ENCODE results near the gene CCDC38. TPM values are rescaled to one million over a fixed set of nuclear protein-coding genes. Genes with fewer than 3 reads are reported as not detected.

CCDC38 gene
- total and polyA plus RNA-seq, 9 of the 15 experiments (the other 6 are each of a cell fraction or from before 2014, with no cell fraction given), result not detected

DNA sequence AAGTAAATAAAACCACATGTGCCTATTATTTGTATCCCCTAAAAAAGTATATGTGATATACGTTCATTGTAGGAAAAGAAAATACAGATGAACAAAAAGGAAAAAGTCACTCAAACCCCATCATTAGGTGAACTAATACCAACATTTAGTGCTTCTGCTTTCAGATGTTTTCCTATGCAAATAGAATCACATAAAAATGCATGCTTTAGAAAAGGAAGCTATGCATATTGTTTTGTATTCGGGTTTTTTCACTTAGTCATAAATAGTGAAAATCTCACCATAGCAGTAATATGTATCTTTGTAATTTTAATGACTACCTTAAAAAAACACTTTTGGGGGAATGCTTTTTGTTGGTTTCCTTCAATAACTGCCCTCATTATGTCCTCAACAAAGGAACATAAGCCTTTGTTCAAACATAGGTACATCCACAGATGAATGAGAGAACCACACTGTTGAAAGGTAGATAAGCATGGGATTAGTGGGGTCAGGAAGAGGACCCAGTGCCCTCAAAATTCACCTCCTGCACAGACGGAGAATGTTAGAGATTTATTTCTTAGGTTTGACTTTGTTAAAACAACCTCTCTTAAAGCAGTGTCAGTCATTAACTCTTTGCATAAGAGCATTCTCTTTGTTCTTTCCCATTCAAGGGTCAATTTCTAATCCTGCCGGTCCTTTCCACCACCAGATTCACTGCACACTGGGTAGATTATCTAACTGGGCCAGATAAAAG is 7.2 kb upstream of the CCDC38 start:
- H3K4me2 ChIP-seq (ENCODE audit: insufficient read depth, low read length), result no peak overlapping the region
- H2AFZ ChIP-seq (ENCODE audit: low read depth, low read length), result no peak overlapping the region
- H3K36me3 ChIP-seq (ENCODE audit: control insufficient read depth, insufficient read depth, low read length), result no peaks in the 10 kb centered on the region
- no peak overlapping the region for H3K4me3 ChIP-seq
- no peaks in the 10 kb centered on the region for H3K4me1 ChIP-seq (replicated peaks in 1 of 2; ENCODE audit: control insufficient read depth in 2 of 2, insufficient read depth in 2 of 2, low read length in 2 of 2)
- TF ChIP-seq KLF16 (IDR thresholded peaks at IDR 0.05) (no peak), HMG20B (CRISPR knock-in tag; IDR thresholded peaks at IDR 0.05) (no peak), HMGN3 (IDR thresholded peaks at IDR 0.05; ENCODE audit: borderline replicate concordance, extremely low read depth, insufficient read length, low read depth, low read length) (no peak), HNRNPLL (IDR thresholded peaks at IDR 0.05; ENCODE audit: low read depth, low read length, poor library complexity, severe bottlenecking) (no peak), SRSF7 (optimal IDR thresholded peaks at IDR 0.05; ENCODE audit: low read depth, low read length) (no peak), RCOR1 (IDR thresholded peaks at IDR 0.05; ENCODE audit: borderline replicate concordance in 1 of 2, low read depth in 2 of 2, low read length in 2 of 2) (no peak), STAT5A (IDR thresholded peaks at IDR 0.05; ENCODE audit: borderline replicate concordance, low read length) (no peak), ARNT (IDR thresholded peaks at IDR 0.05) (no peak), ZNF764 (CRISPR knock-in tag; IDR thresholded peaks at IDR 0.05; ENCODE audit: low read depth) (no peak), SRSF1 (IDR thresholded peaks at IDR 0.05; ENCODE audit: low read depth, low read length) (no peak), DIDO1 (tag; IDR thresholded peaks at IDR 0.05; ENCODE audit: low read depth) (no peak), XRCC4 (IDR thresholded peaks at IDR 0.05; ENCODE audit: extremely low read depth, insufficient read depth, insufficient read length) (no peak), RFX1 (IDR thresholded peaks at IDR 0.05) (no peak)
- TF ChIP-seq, protein P1, sequence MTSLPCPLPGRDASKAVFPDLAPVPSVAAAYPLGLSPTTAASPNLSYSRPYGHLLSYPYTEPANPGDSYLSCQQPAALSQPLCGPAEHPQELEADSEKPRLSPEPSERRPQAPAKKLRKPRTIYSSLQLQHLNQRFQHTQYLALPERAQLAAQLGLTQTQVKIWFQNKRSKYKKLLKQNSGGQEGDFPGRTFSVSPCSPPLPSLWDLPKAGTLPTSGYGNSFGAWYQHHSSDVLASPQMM (CRISPR knock-in tag; IDR thresholded peaks at IDR 0.05), result no peak
- TF ChIP-seq, protein P2, sequence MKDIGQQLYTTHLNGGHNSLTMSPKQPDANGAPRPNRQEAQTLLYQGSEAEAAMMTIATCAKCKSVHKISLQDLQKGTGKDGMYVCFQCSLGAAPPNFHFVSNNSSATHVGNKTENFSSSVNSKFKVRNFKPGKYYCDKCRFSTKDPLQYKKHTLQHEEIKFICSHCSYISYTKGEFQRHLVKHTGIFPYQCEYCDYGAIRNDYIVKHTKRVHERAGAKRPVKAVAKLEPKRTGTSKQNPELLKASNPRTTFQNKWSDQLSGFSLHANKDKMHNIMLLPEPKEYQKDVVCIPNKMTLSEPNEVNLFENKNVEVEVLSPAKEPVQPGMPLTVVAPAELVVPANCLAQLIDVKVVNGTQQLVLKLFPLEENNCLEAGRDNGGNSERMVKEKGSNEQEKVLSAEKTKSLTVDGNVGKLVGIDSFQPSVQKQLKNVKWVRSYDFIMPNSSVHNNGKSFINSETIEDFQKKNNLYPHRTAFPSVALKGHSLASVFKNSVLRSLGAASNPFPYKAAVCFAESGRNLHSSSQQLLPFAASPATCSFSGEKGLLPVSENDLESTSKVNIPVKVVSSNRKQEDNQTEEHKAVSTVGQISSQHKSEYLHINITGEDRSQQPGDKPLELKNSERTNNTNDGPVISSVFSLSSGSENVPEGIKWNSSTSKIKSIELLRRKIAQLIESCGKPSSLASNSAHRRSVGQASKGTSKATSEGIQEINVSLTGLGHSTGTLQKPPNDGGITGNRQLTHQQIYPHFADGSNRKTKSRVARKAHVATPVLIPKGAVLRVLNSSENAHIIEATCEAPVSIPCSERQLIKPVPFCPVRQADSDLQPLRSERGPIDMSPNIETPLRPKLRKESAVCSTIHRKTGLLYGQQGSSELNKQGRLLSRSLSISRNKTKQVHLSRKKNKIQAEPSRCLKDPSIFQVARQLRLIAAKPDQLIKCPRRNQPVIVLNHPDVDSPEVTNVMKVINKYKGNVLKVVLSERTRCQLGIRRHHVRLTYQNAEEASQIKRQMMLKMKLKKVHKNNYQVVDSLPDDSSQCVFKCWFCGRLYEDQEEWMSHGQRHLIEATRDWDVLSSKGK (CRISPR knock-in tag; IDR thresholded peaks at IDR 0.05), result no peak
- TF ChIP-seq, protein P3, sequence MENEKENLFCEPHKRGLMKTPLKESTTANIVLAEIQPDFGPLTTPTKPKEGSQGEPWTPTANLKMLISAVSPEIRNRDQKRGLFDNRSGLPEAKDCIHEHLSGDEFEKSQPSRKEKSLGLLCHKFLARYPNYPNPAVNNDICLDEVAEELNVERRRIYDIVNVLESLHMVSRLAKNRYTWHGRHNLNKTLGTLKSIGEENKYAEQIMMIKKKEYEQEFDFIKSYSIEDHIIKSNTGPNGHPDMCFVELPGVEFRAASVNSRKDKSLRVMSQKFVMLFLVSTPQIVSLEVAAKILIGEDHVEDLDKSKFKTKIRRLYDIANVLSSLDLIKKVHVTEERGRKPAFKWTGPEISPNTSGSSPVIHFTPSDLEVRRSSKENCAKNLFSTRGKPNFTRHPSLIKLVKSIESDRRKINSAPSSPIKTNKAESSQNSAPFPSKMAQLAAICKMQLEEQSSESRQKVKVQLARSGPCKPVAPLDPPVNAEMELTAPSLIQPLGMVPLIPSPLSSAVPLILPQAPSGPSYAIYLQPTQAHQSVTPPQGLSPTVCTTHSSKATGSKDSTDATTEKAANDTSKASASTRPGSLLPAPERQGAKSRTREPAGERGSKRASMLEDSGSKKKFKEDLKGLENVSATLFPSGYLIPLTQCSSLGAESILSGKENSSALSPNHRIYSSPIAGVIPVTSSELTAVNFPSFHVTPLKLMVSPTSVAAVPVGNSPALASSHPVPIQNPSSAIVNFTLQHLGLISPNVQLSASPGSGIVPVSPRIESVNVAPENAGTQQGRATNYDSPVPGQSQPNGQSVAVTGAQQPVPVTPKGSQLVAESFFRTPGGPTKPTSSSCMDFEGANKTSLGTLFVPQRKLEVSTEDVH (IDR thresholded peaks at IDR 0.05; ENCODE audit: low read depth, partially characterized antibody), result no peak
- intact Hi-C loops (cut with micrococcal nuclease), result no loop called here
- H3K79me2 ChIP-seq (ENCODE audit: control insufficient read depth, insufficient read depth, low read length), result no peaks in the 10 kb centered on the region
- FAIRE-seq, result no peak
- no TSS peak for BruUV-seq (replicated peaks)
- CTCF ChIA-PET (ENCODE audit: low intra/inter-chr PET ratio), result no interaction called here
- in situ Hi-C loops (cut with MboI), result no loop called here
- POLR2A ChIA-PET, result no interaction called here
- 2% methylated on average over 4 of the region's 4 CpGs for WGBS (ENCODE audit: insufficient coverage, low coverage, missing lambda C conversion rate)
- no peaks in the 10 kb centered on the region for H3K27me3 ChIP-seq (ENCODE audit: control insufficient read depth in 2 of 2, insufficient read depth in 2 of 2, low read length in 2 of 2)
- no peak for ATAC-seq
- H3K27ac ChIP-seq (ENCODE audit: extremely low read depth, low read depth, low read length), result no peak overlapping the region
- DNase-seq (ENCODE audit: extremely low read depth in 1 of 4, low spot score in 3 of 4), result no peak
- H4K20me1 ChIP-seq (replicated peaks; ENCODE audit: control insufficient read depth, insufficient read depth, low read length), result no peaks in the 10 kb centered on the region
- H3K9me1 ChIP-seq (ENCODE audit: control insufficient read depth, insufficient read depth, low read length), result no peaks in the 10 kb centered on the region
- H3K9me3 ChIP-seq (replicated peaks; ENCODE audit: control insufficient read depth, insufficient read depth, low read depth, low read length), result no peaks in the 10 kb centered on the region
- no peak overlapping the region for H3K9ac ChIP-seq (ENCODE audit: insufficient read depth in 1 of 2, low read depth in 2 of 2, low read length in 2 of 2)
